K562 (cell line): Measurements from ENCODE around the gene PRCC. TPM values are rescaled to one million over a fixed set of nuclear protein-coding genes. Genes with fewer than 3 reads are reported as not detected.

Source experiments
- KDM4B ChIP-seq, 2 experiments: fragments of 450-650 bp in 1 of 2; sonication (generic) in 1 of 2; IDR thresholded peaks; 2 replicates each; pipeline ENCODE4 v1.6.1; 2016 to 2017; ENCODE audit warnings: borderline replicate concordance in 2 of 2, antibody characterized with exemption in 1 of 2, low read depth in 1 of 2, mild to moderate bottlenecking in 1 of 2
- LEF1 ChIP-seq: fragments of 450-650 bp; IDR thresholded peaks from 2 replicates; pipeline ENCODE4 v1.6.1; 2016; ENCODE audit warnings: mild to moderate bottlenecking
- PYGO2 ChIP-seq: fragments of 450-650 bp; IDR thresholded peaks from 2 replicates; pipeline ENCODE4 v1.6.1; 2016; ENCODE audit warnings: mild to moderate bottlenecking, missing genetic modification characterization, moderate library complexity, missing compliant biosample characterization
- SIN3B ChIP-seq: fragments of 450-650 bp; IDR thresholded peaks from 2 replicates; pipeline ENCODE4 v1.6.1; 2017; ENCODE audit warnings: low read depth, mild to moderate bottlenecking, moderate library complexity
- TCFL5 ChIP-seq: fragments of 250-450 bp; sonication (Bioruptor Pico); conservative IDR thresholded peaks from 2 replicates; pipeline ENCODE4 v1.6.1; 2021; ENCODE audit warnings: mild to moderate bottlenecking, moderate library complexity, matching md5 sums
- polyA plus RNA-seq, 8 experiments: library from polyadenylated mRNA; depleted of rRNA in 4 of 8; stranded (reverse) in 5 of 8; unstranded in 3 of 8; fragments of >200 nt; fragmentation: Nextera tagmentation in 2 of 8; fragmentation: Illumina TruSeq in 1 of 8; extraction: Ambion mirVana in 2 of 8; extraction: Trizol in 1 of 8; gene quantifications; 2 replicates each; pipeline versions ENCODE4 v1.2.1 to v1.2.3, GENCODE V29; 2011 to 2014; ENCODE audit warnings: inconsistent platforms in 1 of 8, missing spikeins in 1 of 8
- total RNA-seq, 7 experiments: library from RNA; depleted of rRNA in 6 of 7; stranded (reverse); fragments of >200 nt in 6 of 7; fragmentation: Illumina TruSeq in 2 of 7; extraction: Trizol in 2 of 7; gene quantifications; 2 replicates each; pipeline versions ENCODE4 v1.2.1 to v1.2.3, GENCODE V29; 2011 to 2021; ENCODE audit warnings: low replicate concordance in 1 of 7
- TF ChIP-seq, protein P1 (sequence below), 2 experiments: fragments of 450-650 bp; formaldehyde crosslinking in 1 of 2; IDR thresholded peaks; 2 replicates each; pipeline versions ENCODE4 v1.4.0 to v1.6.1; 2014 to 2020; ENCODE audit warnings: mild to moderate bottlenecking in 2 of 2, borderline replicate concordance in 1 of 2, low read depth in 1 of 2
- TF ChIP-seq, protein P2 (sequence below): fragments of 450-650 bp; formaldehyde crosslinking; IDR thresholded peaks from 2 replicates; pipeline ENCODE4 v1.4.0; 2022; ENCODE audit warnings: missing genetic modification characterization
- TF ChIP-seq, protein P3 (sequence below): fragments of 250-450 bp; sonication (Bioruptor Pico); IDR thresholded peaks from 2 replicates; pipeline ENCODE4 v1.8.0; 2021; ENCODE audit warnings: mild to moderate bottlenecking, moderate library complexity
- TF ChIP-seq, protein P4 (sequence below): sonication (generic); formaldehyde crosslinking; IDR thresholded peaks from 2 replicates; pipeline ENCODE4 v1.9.0; 2022; ENCODE audit warnings: mild to moderate bottlenecking, missing genetic modification reagents

The PRCC gene
- total and polyA plus RNA-seq, 9 of the 15 experiments (the other 6 are each of a cell fraction or from before 2014, with no cell fraction given) = 23.9 to 201 (median 41.1) TPM

DNA sequence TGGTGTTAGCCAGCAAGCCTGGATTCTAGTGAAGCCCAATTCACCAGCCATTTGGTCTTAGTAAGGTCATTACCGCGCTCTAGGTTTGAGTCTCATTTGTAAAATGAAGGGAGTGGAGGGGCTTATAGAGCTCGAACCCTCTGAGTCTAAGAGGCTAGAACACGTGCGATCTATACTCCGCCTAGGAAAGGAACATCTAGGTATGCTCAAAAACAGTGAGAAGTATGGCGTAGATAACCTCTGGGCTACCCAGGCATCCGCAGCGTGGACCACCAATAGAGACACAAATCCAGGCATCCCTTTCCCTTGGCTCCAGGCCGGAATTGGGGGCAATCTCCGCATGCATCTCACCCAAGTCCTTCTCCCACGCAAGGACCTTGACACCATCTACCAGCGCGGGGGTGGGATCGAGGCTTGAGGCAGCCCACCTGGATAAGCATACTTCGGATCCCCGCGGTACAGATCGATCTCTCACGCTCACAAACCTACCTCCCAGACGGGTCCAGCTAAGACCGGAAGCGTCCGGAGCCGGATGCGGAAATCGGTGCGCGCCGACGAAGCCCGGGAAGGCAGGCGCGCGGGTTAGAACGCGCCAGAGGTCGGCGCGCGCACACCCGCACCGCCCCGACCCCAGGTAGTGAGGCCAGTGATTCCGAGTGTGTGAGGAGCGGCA, 39.3 kb upstream of the PRCC start, which contains the start of gene METTL25B (continued):
- TF ChIP-seq TCFL5 (CRISPR knock-in tag) (no peak), PYGO2 (tag) (no peak), SIN3B (peak; percentile 82), LEF1 (no peak), KDM4B (IDR thresholded peaks at IDR 0.05; ENCODE audit: borderline replicate concordance in 2 of 2, low read depth in 1 of 2) (no peak)
- TF ChIP-seq, protein P1, sequence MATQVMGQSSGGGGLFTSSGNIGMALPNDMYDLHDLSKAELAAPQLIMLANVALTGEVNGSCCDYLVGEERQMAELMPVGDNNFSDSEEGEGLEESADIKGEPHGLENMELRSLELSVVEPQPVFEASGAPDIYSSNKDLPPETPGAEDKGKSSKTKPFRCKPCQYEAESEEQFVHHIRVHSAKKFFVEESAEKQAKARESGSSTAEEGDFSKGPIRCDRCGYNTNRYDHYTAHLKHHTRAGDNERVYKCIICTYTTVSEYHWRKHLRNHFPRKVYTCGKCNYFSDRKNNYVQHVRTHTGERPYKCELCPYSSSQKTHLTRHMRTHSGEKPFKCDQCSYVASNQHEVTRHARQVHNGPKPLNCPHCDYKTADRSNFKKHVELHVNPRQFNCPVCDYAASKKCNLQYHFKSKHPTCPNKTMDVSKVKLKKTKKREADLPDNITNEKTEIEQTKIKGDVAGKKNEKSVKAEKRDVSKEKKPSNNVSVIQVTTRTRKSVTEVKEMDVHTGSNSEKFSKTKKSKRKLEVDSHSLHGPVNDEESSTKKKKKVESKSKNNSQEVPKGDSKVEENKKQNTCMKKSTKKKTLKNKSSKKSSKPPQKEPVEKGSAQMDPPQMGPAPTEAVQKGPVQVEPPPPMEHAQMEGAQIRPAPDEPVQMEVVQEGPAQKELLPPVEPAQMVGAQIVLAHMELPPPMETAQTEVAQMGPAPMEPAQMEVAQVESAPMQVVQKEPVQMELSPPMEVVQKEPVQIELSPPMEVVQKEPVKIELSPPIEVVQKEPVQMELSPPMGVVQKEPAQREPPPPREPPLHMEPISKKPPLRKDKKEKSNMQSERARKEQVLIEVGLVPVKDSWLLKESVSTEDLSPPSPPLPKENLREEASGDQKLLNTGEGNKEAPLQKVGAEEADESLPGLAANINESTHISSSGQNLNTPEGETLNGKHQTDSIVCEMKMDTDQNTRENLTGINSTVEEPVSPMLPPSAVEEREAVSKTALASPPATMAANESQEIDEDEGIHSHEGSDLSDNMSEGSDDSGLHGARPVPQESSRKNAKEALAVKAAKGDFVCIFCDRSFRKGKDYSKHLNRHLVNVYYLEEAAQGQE (IDR thresholded peaks at IDR 0.05; ENCODE audit: borderline replicate concordance) = peak; percentile 86
- TF ChIP-seq, protein P1 (CRISPR knock-in tag; IDR thresholded peaks at IDR 0.05; ENCODE audit: low read depth) = no peak
- TF ChIP-seq, protein P2, sequence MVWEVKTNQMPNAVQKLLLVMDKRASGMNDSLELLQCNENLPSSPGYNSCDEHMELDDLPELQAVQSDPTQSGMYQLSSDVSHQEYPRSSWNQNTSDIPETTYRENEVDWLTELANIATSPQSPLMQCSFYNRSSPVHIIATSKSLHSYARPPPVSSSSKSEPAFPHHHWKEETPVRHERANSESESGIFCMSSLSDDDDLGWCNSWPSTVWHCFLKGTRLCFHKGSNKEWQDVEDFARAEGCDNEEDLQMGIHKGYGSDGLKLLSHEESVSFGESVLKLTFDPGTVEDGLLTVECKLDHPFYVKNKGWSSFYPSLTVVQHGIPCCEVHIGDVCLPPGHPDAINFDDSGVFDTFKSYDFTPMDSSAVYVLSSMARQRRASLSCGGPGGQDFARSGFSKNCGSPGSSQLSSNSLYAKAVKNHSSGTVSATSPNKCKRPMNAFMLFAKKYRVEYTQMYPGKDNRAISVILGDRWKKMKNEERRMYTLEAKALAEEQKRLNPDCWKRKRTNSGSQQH (CRISPR knock-in tag) = no peak
- TF ChIP-seq, protein P3, sequence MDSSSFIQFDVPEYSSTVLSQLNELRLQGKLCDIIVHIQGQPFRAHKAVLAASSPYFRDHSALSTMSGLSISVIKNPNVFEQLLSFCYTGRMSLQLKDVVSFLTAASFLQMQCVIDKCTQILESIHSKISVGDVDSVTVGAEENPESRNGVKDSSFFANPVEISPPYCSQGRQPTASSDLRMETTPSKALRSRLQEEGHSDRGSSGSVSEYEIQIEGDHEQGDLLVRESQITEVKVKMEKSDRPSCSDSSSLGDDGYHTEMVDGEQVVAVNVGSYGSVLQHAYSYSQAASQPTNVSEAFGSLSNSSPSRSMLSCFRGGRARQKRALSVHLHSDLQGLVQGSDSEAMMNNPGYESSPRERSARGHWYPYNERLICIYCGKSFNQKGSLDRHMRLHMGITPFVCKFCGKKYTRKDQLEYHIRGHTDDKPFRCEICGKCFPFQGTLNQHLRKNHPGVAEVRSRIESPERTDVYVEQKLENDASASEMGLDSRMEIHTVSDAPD (CRISPR knock-in tag) = no peak
- TF ChIP-seq, protein P4, sequence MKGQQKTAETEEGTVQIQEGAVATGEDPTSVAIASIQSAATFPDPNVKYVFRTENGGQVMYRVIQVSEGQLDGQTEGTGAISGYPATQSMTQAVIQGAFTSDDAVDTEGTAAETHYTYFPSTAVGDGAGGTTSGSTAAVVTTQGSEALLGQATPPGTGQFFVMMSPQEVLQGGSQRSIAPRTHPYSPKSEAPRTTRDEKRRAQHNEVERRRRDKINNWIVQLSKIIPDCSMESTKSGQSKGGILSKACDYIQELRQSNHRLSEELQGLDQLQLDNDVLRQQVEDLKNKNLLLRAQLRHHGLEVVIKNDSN (CRISPR knock-in tag) = peak; percentile 39
